Chondrocyte (in vitro differentiated cells): ENCODE results near the gene EYA2. TPM values are rescaled to one million over a fixed set of nuclear protein-coding genes. Genes with fewer than 3 reads are reported as not detected.

Source experiments
- DNase-seq: peaks from one replicate; pipeline ENCODE4 v3.0.0; 2021; ENCODE audit warnings: mixed read lengths, low spot score
- H3K27ac Mint-ChIP-seq: one replicate; pipeline ENCODE4 v1.8.0; 2021; ENCODE audit warnings: mild to moderate bottlenecking, moderate library complexity, mixed read lengths; ENCODE audit not compliant: unreplicated experiment
- H3K27me3 Mint-ChIP-seq: 2 replicates; pipeline ENCODE4 v1.8.0; 2021; ENCODE audit warnings: low read depth, mixed read lengths
- H3K36me3 Mint-ChIP-seq: 2 replicates; pipeline ENCODE4 v1.8.0; 2021; ENCODE audit warnings: low read depth, mixed read lengths
- H3K4me1 Mint-ChIP-seq: 2 replicates; pipeline ENCODE4 v1.8.0; 2021; ENCODE audit warnings: low read depth, mild to moderate bottlenecking, mixed read lengths
- H3K4me3 Mint-ChIP-seq: one replicate; pipeline ENCODE4 v1.8.0; 2021; ENCODE audit warnings: mild to moderate bottlenecking, moderate library complexity, mixed read lengths; ENCODE audit not compliant: unreplicated experiment
- H3K9me3 Mint-ChIP-seq: 2 replicates; pipeline ENCODE4 v1.8.0; 2021; ENCODE audit warnings: low read depth, mixed read lengths
- total RNA-seq: library from RNA; stranded (reverse); gene quantifications from 3 replicates; pipeline ENCODE4 v1.2.1, GENCODE V29; 2021
- TF ChIP-seq, protein P1 (sequence below): fragments of 200-600 bp; sonication (generic); IDR thresholded peaks from 2 replicates; pipeline ENCODE4 v1.5.0; 2021; ENCODE audit warnings: antibody characterized with exemption, mild to moderate bottlenecking, moderate library complexity

EYA2 gene
- total RNA-seq, 1 donor from 2014 or later: 0.32 TPM

GRCh38 chr20:46883892-46884291 is 10.8 kb upstream of the EYA2 start:
- no peak for DNase-seq
- peaks cover 35% of the 10 kb centered on the region for H3K27me3 Mint-ChIP-seq
- H3K36me3 Mint-ChIP-seq: no peaks in the 10 kb centered on the region
- H3K4me3 Mint-ChIP-seq: no peak overlapping the region
- no peaks in the 10 kb centered on the region for H3K9me3 Mint-ChIP-seq
- TF ChIP-seq, protein P1, sequence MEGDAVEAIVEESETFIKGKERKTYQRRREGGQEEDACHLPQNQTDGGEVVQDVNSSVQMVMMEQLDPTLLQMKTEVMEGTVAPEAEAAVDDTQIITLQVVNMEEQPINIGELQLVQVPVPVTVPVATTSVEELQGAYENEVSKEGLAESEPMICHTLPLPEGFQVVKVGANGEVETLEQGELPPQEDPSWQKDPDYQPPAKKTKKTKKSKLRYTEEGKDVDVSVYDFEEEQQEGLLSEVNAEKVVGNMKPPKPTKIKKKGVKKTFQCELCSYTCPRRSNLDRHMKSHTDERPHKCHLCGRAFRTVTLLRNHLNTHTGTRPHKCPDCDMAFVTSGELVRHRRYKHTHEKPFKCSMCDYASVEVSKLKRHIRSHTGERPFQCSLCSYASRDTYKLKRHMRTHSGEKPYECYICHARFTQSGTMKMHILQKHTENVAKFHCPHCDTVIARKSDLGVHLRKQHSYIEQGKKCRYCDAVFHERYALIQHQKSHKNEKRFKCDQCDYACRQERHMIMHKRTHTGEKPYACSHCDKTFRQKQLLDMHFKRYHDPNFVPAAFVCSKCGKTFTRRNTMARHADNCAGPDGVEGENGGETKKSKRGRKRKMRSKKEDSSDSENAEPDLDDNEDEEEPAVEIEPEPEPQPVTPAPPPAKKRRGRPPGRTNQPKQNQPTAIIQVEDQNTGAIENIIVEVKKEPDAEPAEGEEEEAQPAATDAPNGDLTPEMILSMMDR: no peak
- H3K27ac Mint-ChIP-seq: no peak overlapping the region
- H3K4me1 Mint-ChIP-seq: peaks cover 5% of the 10 kb centered on the region

GRCh38 chr20:46890682-46891081 is 4.0 kb upstream of the EYA2 start:
- Mint-ChIP-seq H3K36me3 (peaks cover 13% of the 10 kb centered on the region), H3K4me3 (no peak overlapping the region), H3K27me3 (peaks cover 52% of the 10 kb centered on the region), H3K27ac (no peak overlapping the region), H3K9me3 (peaks cover 11% of the 10 kb centered on the region), H3K4me1 (peaks cover 9% of the 10 kb centered on the region)
- TF ChIP-seq, protein P1: no peak
- no peak for DNase-seq

- DNase-seq: no peak
- H3K4me1 Mint-ChIP-seq: peaks cover 12% of the 10 kb centered on the region
- H3K4me3 Mint-ChIP-seq: no peak overlapping the region
- peaks cover 11% of the 10 kb centered on the region for H3K9me3 Mint-ChIP-seq
- peaks cover 58% of the 10 kb centered on the region for H3K27me3 Mint-ChIP-seq
- H3K36me3 Mint-ChIP-seq: peaks cover 13% of the 10 kb centered on the region
- TF ChIP-seq, protein P1: no peak
- H3K27ac Mint-ChIP-seq: no peak overlapping the region
Measured at GRCh38 chr20:46893051-46893450, 1.6 kb upstream of the EYA2 start.

- TF ChIP-seq, protein P1: no peak
- Mint-ChIP-seq H3K36me3 (peaks cover 13% of the 10 kb centered on the region), H3K4me1 (peaks cover 12% of the 10 kb centered on the region), H3K27ac (no peak overlapping the region), H3K9me3 (peaks cover 11% of the 10 kb centered on the region), H3K4me3 (peak overlapping the region; percentile 48), H3K27me3 (peaks cover 59% of the 10 kb centered on the region)
- DNase-seq: no peak
Measured at GRCh38 chr20:46893877-46894578, 615 bp upstream of the EYA2 start.

- TF ChIP-seq, protein P1: no peak
- H3K27me3 Mint-ChIP-seq: peaks cover 61% of the 10 kb centered on the region
- peaks cover 12% of the 10 kb centered on the region for H3K4me1 Mint-ChIP-seq
- H3K36me3 Mint-ChIP-seq: peaks cover 11% of the 10 kb centered on the region
- DNase-seq: no peak
- no peak overlapping the region for H3K27ac Mint-ChIP-seq
- H3K9me3 Mint-ChIP-seq: peaks cover 10% of the 10 kb centered on the region
- peak overlapping the region; percentile 65 for H3K4me3 Mint-ChIP-seq
Measured at GRCh38 chr20:46894971-46895905, 595 bp downstream of the EYA2 start.
